ENCODE measurements around the gene GOLIM4.

Gene GOLIM4

GRCh38 chr3:168117059-168117458 lies 21.3 kb upstream of the GOLIM4 start:
- no peaks in the 10 kb centered on the region for H3K27me3 Mint-ChIP-seq
- no peaks in the 10 kb centered on the region for H3K4me1 Mint-ChIP-seq (ENCODE audit: low read depth)
- no peaks in the 10 kb centered on the region for H3K36me3 Mint-ChIP-seq (ENCODE audit: low read depth)
- intact Hi-C loops (cut with micrococcal nuclease) = no loop called here
- no peak overlapping the region for H3K4me3 Mint-ChIP-seq
- H3K9me3 Mint-ChIP-seq = no peaks in the 10 kb centered on the region
- no peak overlapping the region for H3K27ac Mint-ChIP-seq

- intact Hi-C loops (cut with micrococcal nuclease) = no loop called here
- Mint-ChIP-seq H3K27me3 (no peaks in the 10 kb centered on the region), H3K36me3 (ENCODE audit: low read depth) (no peaks in the 10 kb centered on the region), H3K4me3 (no peak overlapping the region), H3K9me3 (no peaks in the 10 kb centered on the region), H3K4me1 (ENCODE audit: low read depth) (no peaks in the 10 kb centered on the region), H3K27ac (no peak overlapping the region)
Measured at GRCh38 chr3:168116279-168116678, 20.6 kb upstream of the GOLIM4 start.

GRCh38 chr3:168113848-168114247 lies 18.1 kb upstream of the GOLIM4 start:
- Mint-ChIP-seq H3K4me3 (no peak overlapping the region), H3K9me3 (no peaks in the 10 kb centered on the region), H3K27me3 (no peaks in the 10 kb centered on the region), H3K4me1 (ENCODE audit: low read depth) (no peaks in the 10 kb centered on the region), H3K36me3 (ENCODE audit: low read depth) (no peaks in the 10 kb centered on the region), H3K27ac (no peak overlapping the region)
- intact Hi-C loops (cut with micrococcal nuclease) = loop anchor here (5.0 kb wide), 1 partner anchor 38 kb away; no protein-coding TSS in a partner anchor

- Mint-ChIP-seq H3K27me3 (no peaks in the 10 kb centered on the region), H3K36me3 (ENCODE audit: low read depth) (no peaks in the 10 kb centered on the region), H3K9me3 (no peaks in the 10 kb centered on the region), H3K4me1 (ENCODE audit: low read depth) (no peaks in the 10 kb centered on the region), H3K4me3 (no peak overlapping the region), H3K27ac (no peak overlapping the region)
- intact Hi-C loops (cut with micrococcal nuclease) = loop anchor here (5.0 kb wide), 1 partner anchor 39 kb away; no protein-coding TSS in a partner anchor
Measured at GRCh38 chr3:168112894-168113293, 17.2 kb upstream of the GOLIM4 start.

GRCh38 chr3:168104361-168104760 lies 8.6 kb upstream of the GOLIM4 start:
- H3K9me3 Mint-ChIP-seq = no peaks in the 10 kb centered on the region
- no peaks in the 10 kb centered on the region for H3K4me1 Mint-ChIP-seq (ENCODE audit: low read depth)
- no peaks in the 10 kb centered on the region for H3K36me3 Mint-ChIP-seq (ENCODE audit: low read depth)
- H3K4me3 Mint-ChIP-seq = no peak overlapping the region
- H3K27ac Mint-ChIP-seq = no peak overlapping the region
- intact Hi-C loops (cut with micrococcal nuclease) = loop anchor here (5.0 kb wide), 1 partner anchor 43 kb away; no protein-coding TSS in a partner anchor
- H3K27me3 Mint-ChIP-seq = no peaks in the 10 kb centered on the region

GRCh38 chr3:168102735-168103410 lies 7.1 kb upstream of the GOLIM4 start:
- Mint-ChIP-seq H3K9me3 (no peaks in the 10 kb centered on the region), H3K4me1 (ENCODE audit: low read depth) (no peaks in the 10 kb centered on the region), H3K4me3 (no peak overlapping the region), H3K27ac (no peak overlapping the region), H3K36me3 (ENCODE audit: low read depth) (no peaks in the 10 kb centered on the region), H3K27me3 (no peaks in the 10 kb centered on the region)
- intact Hi-C loops (cut with micrococcal nuclease) = loop anchor here (5.0 kb wide), 1 partner anchor 44 kb away; no protein-coding TSS in a partner anchor

- Mint-ChIP-seq H3K27ac (no peak overlapping the region), H3K27me3 (no peaks in the 10 kb centered on the region), H3K36me3 (ENCODE audit: low read depth) (peaks cover 5% of the 10 kb centered on the region), H3K9me3 (no peaks in the 10 kb centered on the region), H3K4me1 (ENCODE audit: low read depth) (no peaks in the 10 kb centered on the region), H3K4me3 (no peak overlapping the region)
- intact Hi-C loops (cut with micrococcal nuclease) = loop anchor here (5.0 kb wide), 1 partner anchor 46 kb away; no protein-coding TSS in a partner anchor
Measured at GRCh38 chr3:168100777-168101492, 5.2 kb upstream of the GOLIM4 start.

- intact Hi-C loops (cut with micrococcal nuclease) = loop anchor here (10.0 kb wide), 1 partner anchor 1667 kb away; the partner anchor contains the start of genes ACTRT3 and TERC
- H3K9me3 Mint-ChIP-seq = no peaks in the 10 kb centered on the region
- H3K4me1 Mint-ChIP-seq (ENCODE audit: low read depth) = peaks cover 15% of the 10 kb centered on the region
- H3K27ac Mint-ChIP-seq = no peak overlapping the region
- peaks cover 19% of the 10 kb centered on the region for H3K36me3 Mint-ChIP-seq (ENCODE audit: low read depth)
- H3K27me3 Mint-ChIP-seq = no peaks in the 10 kb centered on the region
- no peak overlapping the region for H3K4me3 Mint-ChIP-seq
Measured at GRCh38 chr3:168097381-168097780, 1.7 kb upstream of the GOLIM4 start.

- H3K4me3 Mint-ChIP-seq = peak overlapping the region; percentile 92
- peak overlapping the region; percentile 98 for H3K27ac Mint-ChIP-seq
- peaks cover 18% of the 10 kb centered on the region for H3K4me1 Mint-ChIP-seq (ENCODE audit: low read depth)
- H3K9me3 Mint-ChIP-seq = no peaks in the 10 kb centered on the region
- H3K36me3 Mint-ChIP-seq (ENCODE audit: low read depth) = peaks cover 19% of the 10 kb centered on the region
- no peaks in the 10 kb centered on the region for H3K27me3 Mint-ChIP-seq
- intact Hi-C loops (cut with micrococcal nuclease) = loop anchor here (10.0 kb wide), 1 partner anchor 1669 kb away; the partner anchor contains the start of genes ACTRT3 and TERC
Measured at GRCh38 chr3:168096210-168096652, 507 bp upstream of the GOLIM4 start.

- H3K4me1 Mint-ChIP-seq (ENCODE audit: low read depth) = peaks cover 28% of the 10 kb centered on the region
- H3K27me3 Mint-ChIP-seq = no peaks in the 10 kb centered on the region
- peak overlapping the region; percentile 92 for H3K4me3 Mint-ChIP-seq
Measured at GRCh38 chr3:168094877-168095610, 680 bp downstream of the GOLIM4 start.

GRCh38 chr3:168094580-168094876 lies 1.2 kb downstream of the GOLIM4 start:
- intact Hi-C loops (cut with micrococcal nuclease) = loop anchor here (2.0 to 10.0 kb wide), 2 partner anchors 68 to 1670 kb away; partner anchors contain the start of genes ACTRT3 and TERC
- peaks cover 19% of the 10 kb centered on the region for H3K36me3 Mint-ChIP-seq (ENCODE audit: low read depth)
- peak overlapping the region; percentile 92 for H3K4me3 Mint-ChIP-seq
- H3K27me3 Mint-ChIP-seq = no peaks in the 10 kb centered on the region
- H3K4me1 Mint-ChIP-seq (ENCODE audit: low read depth) = peaks cover 30% of the 10 kb centered on the region
- no peaks in the 10 kb centered on the region for H3K9me3 Mint-ChIP-seq
- H3K27ac Mint-ChIP-seq = peak overlapping the region; percentile 98

More at GRCh38 chr3:168094877-168095610, 680 bp downstream of the GOLIM4 start:
- peaks cover 19% of the 10 kb centered on the region for H3K36me3 Mint-ChIP-seq (ENCODE audit: low read depth)
- H3K9me3 Mint-ChIP-seq = no peaks in the 10 kb centered on the region
- intact Hi-C loops (cut with micrococcal nuclease) = loop anchor here (1.0 to 10.0 kb wide), 3 partner anchors 48 to 1670 kb away; partner anchors contain the start of genes ACTRT3 and TERC
- peak overlapping the region; percentile 98 for H3K27ac Mint-ChIP-seq

GRCh38 chr3:168093790-168094189 lies 1.9 kb downstream of the GOLIM4 start:
- intact Hi-C loops (cut with micrococcal nuclease) = loop anchor here (2.0 to 10.0 kb wide), 2 partner anchors 69 to 1671 kb away; partner anchors contain the start of genes ACTRT3 and TERC
- H3K27me3 Mint-ChIP-seq = no peaks in the 10 kb centered on the region
- peaks cover 31% of the 10 kb centered on the region for H3K4me1 Mint-ChIP-seq (ENCODE audit: low read depth)
- no peaks in the 10 kb centered on the region for H3K9me3 Mint-ChIP-seq
- H3K36me3 Mint-ChIP-seq (ENCODE audit: low read depth) = peaks cover 19% of the 10 kb centered on the region
- no peak overlapping the region for H3K27ac Mint-ChIP-seq
- H3K4me3 Mint-ChIP-seq = no peak overlapping the region

- peaks cover 36% of the 10 kb centered on the region for H3K4me1 Mint-ChIP-seq (ENCODE audit: low read depth)
- H3K36me3 Mint-ChIP-seq (ENCODE audit: low read depth) = peaks cover 19% of the 10 kb centered on the region
- H3K27me3 Mint-ChIP-seq = no peaks in the 10 kb centered on the region
- no peak overlapping the region for H3K4me3 Mint-ChIP-seq
- no peak overlapping the region for H3K27ac Mint-ChIP-seq
- H3K9me3 Mint-ChIP-seq = no peaks in the 10 kb centered on the region
- intact Hi-C loops (cut with micrococcal nuclease) = loop anchor here (10.0 kb wide), 1 partner anchor 1672 kb away; the partner anchor contains the start of genes ACTRT3 and TERC
Measured at GRCh38 chr3:168093229-168093628, 2.5 kb downstream of the GOLIM4 start.

All from dendritic cell treated with granulocyte-macrophage colony-stimulating factor and Interleukin-4, amounts not matched to agents 40 ng/mL and 50 ng/mL, for 4 days (primary cell).